ENCODE measurements around the gene LYZL1.

- TF ChIP-seq CTCF (IDR thresholded peaks at IDR 0.05), result no peak
- TF ChIP-seq POLR2A (IDR thresholded peaks at IDR 0.05), result no peak
Observed at GRCh38 chr10:29328983-29329382, 40.1 kb downstream of the LYZL1 start.

Data from testis (tissue), 2 donors.